K562 (cell line): Measurements from ENCODE around the gene PHLPP2. TPM values are rescaled to one million over a fixed set of nuclear protein-coding genes. Genes with fewer than 3 reads are reported as not detected.

Experiments
- ATAC-seq: fragments of 200-7000 bp; cut with Tn5 transposase; 3 replicates; pipeline ENCODE4 v1.9.1; 2020; ENCODE audit warnings: moderate library complexity
- BruUV-seq: library from RNA; stranded (reverse); fragments of 400-500 nt; replicated peaks from 2 replicates; lab custom pipeline; 2021; lab: Mats Ljungman, UMichigan
- CTCF ChIA-PET: fragments of 300-600 bp; formaldehyde crosslinking; extraction: SDS; loops from one replicate; lab custom pipeline; 2021; ENCODE audit warnings: low intra/inter-chr PET ratio; lab: Yijun Ruan, JAX
- POLR2A ChIA-PET: fragments of 300-600, 350-650 bp; sonication (Branson Sonifier 250); formaldehyde crosslinking; extraction: SDS; loops from one replicate; lab custom pipeline; 2021; ENCODE audit warnings: antibody characterized with exemption, inconsistent platforms; lab: Yijun Ruan, JAX
- DNase-seq, 4 experiments: peaks; one replicate each; pipeline versions ENCODE4 v3.0.0 to v3.0.0-alpha.2; 2011 to 2018; ENCODE audit warnings: low spot score in 3 of 4, mixed read lengths in 3 of 4; ENCODE audit errors: extremely low read depth in 1 of 4
- FAIRE-seq: peaks from 2 replicates; lab custom pipeline; 2011; peaks lifted over from hg19 to GRCh38; lab: Jason Lieb, UNC
- H2AFZ ChIP-seq: 2 replicates; pipeline ENCODE4 v1.6.0; 2011; ENCODE audit warnings: low read depth, low read length, control low read depth, inconsistent platforms
- H3K27ac ChIP-seq: fragments of 200-600 bp; 3 replicates; pipeline ENCODE4 v1.8.0; 2011; ENCODE audit warnings: low read depth, mild to moderate bottlenecking, control low read depth, inconsistent platforms, low read length, moderate library complexity, mixed read lengths; ENCODE audit errors: extremely low read depth
- H3K27me3 ChIP-seq, 2 experiments: fragments of 300-600 bp in 1 of 2; 2 replicates in 1 of 2; 3 replicates in 1 of 2; pipeline versions ENCODE4 v1.6.0 to v1.8.0; 2011; ENCODE audit warnings: inconsistent platforms in 2 of 2, low read length in 2 of 2, mild to moderate bottlenecking in 1 of 2, mixed read lengths in 1 of 2, moderate library complexity in 1 of 2; ENCODE audit not compliant: control insufficient read depth in 2 of 2, insufficient read depth in 2 of 2
- H3K36me3 ChIP-seq: fragments of 300-600 bp; 3 replicates; pipeline ENCODE4 v1.8.0; 2011; ENCODE audit warnings: mild to moderate bottlenecking, low read length, inconsistent platforms; ENCODE audit not compliant: control insufficient read depth, insufficient read depth
- H3K4me1 ChIP-seq, 2 experiments: fragments of 200-600 bp in 1 of 2; replicated peaks in 1 of 2; 2 replicates in 1 of 2; 3 replicates in 1 of 2; pipeline versions ENCODE4 v1.5.1 to v1.8.0; 2011; ENCODE audit warnings: inconsistent platforms in 2 of 2, low read length in 2 of 2, mild to moderate bottlenecking in 1 of 2, mixed read lengths in 1 of 2, moderate library complexity in 1 of 2; ENCODE audit not compliant: control insufficient read depth in 2 of 2, insufficient read depth in 2 of 2
- H3K4me2 ChIP-seq: 2 replicates; pipeline ENCODE4 v1.6.1; 2011; ENCODE audit warnings: low read length, control low read depth, inconsistent platforms, mixed read lengths; ENCODE audit not compliant: insufficient read depth
- H3K4me3 ChIP-seq: fragments of 200-600 bp; sonication (generic), shearing (Covaris generic); 2 replicates; pipeline ENCODE4 v1.5.1; 2016; ENCODE audit warnings: control low read depth, inconsistent platforms
- H3K79me2 ChIP-seq: fragments of 200-600 bp; 3 replicates; pipeline ENCODE4 v1.8.0; 2011; ENCODE audit warnings: low read length, inconsistent platforms; ENCODE audit not compliant: control insufficient read depth, insufficient read depth
- H3K9ac ChIP-seq, 2 experiments: 2 replicates each; pipeline versions ENCODE4 v1.6.0 to v1.6.1; 2011; ENCODE audit warnings: low read depth in 2 of 2, low read length in 2 of 2, control low read depth in 1 of 2, inconsistent platforms in 1 of 2, mild to moderate bottlenecking in 1 of 2, mixed read lengths in 1 of 2; ENCODE audit not compliant: insufficient read depth in 1 of 2
- H3K9me1 ChIP-seq: one replicate; pipeline ENCODE4 v1.6.0; 2011; ENCODE audit warnings: inconsistent platforms, mild to moderate bottlenecking, low read length, moderate library complexity; ENCODE audit not compliant: control insufficient read depth, insufficient read depth
- H3K9me3 ChIP-seq: replicated peaks from 2 replicates; pipeline ENCODE4 v1.5.1; 2011; ENCODE audit warnings: low read depth, low read length, inconsistent platforms; ENCODE audit not compliant: control insufficient read depth, insufficient read depth
- H4K20me1 ChIP-seq: replicated peaks from 2 replicates; pipeline ENCODE4 v1.6.1; 2011; ENCODE audit warnings: low read length, inconsistent platforms, mixed read lengths; ENCODE audit not compliant: control insufficient read depth, insufficient read depth
- ARID1B ChIP-seq: fragments of 450-650 bp; IDR thresholded peaks from 2 replicates; pipeline ENCODE4 v1.6.1; 2016; ENCODE audit warnings: antibody characterized with exemption, mild to moderate bottlenecking, inconsistent platforms
- CBX3 ChIP-seq, 2 experiments: IDR thresholded peaks; 1 replicate in 1 of 2; 2 replicates in 1 of 2; pipeline ENCODE4 v1.6.1; 2012; ENCODE audit warnings: inconsistent platforms in 2 of 2, low read length in 2 of 2, borderline replicate concordance in 1 of 2, control low read depth in 1 of 2
- RBFOX2 ChIP-seq: fragments of 200-400 bp; formaldehyde crosslinking; IDR thresholded peaks from 2 replicates; pipeline ENCODE4 v1.6.1; 2017; ENCODE audit warnings: low read depth, mild to moderate bottlenecking, low read length, moderate library complexity
- SMARCE1 ChIP-seq: fragments of 450-650 bp; IDR thresholded peaks from 2 replicates; pipeline ENCODE4 v1.7.1; 2016; ENCODE audit warnings: mild to moderate bottlenecking
- WGBS: fragments of 100-300 bp; shearing (Covaris generic); methylation state at CpG from one replicate; pipeline ENCODE4 v1.1.6; 2016; ENCODE audit warnings: low coverage, mixed read lengths; ENCODE audit not compliant: insufficient coverage; ENCODE audit errors: missing lambda C conversion rate; 5-methylcytosine and 5-hydroxymethylcytosine counted together
- in situ Hi-C: fragments of 300-500 bp; cut with MboI; formaldehyde crosslinking; loops from 4 replicates; pipeline ENCODE4 v1.15.0; 2018; ENCODE audit warnings: inconsistent platforms, mixed read lengths
- intact Hi-C: fragments of 100-400 bp; cut with micrococcal nuclease; formaldehyde crosslinking; loops from 2 replicates; pipeline ENCODE4 v1.14.2; 2022
- polyA plus RNA-seq, 8 experiments: library from polyadenylated mRNA; depleted of rRNA in 4 of 8; stranded (reverse) in 5 of 8; unstranded in 3 of 8; fragments of >200 nt; fragmentation: Nextera tagmentation in 2 of 8; fragmentation: Illumina TruSeq in 1 of 8; extraction: Ambion mirVana in 2 of 8; extraction: Trizol in 1 of 8; gene quantifications; 2 replicates each; pipeline versions ENCODE4 v1.2.1 to v1.2.3, GENCODE V29; 2011 to 2014; ENCODE audit warnings: inconsistent platforms in 1 of 8, missing spikeins in 1 of 8
- total RNA-seq, 7 experiments: library from RNA; depleted of rRNA in 6 of 7; stranded (reverse); fragments of >200 nt in 6 of 7; fragmentation: Illumina TruSeq in 2 of 7; extraction: Trizol in 2 of 7; gene quantifications; 2 replicates each; pipeline versions ENCODE4 v1.2.1 to v1.2.3, GENCODE V29; 2011 to 2021; ENCODE audit warnings: low replicate concordance in 1 of 7
- TF ChIP-seq, protein P1 (sequence below), 2 experiments: IDR thresholded peaks in 1 of 2; conservative IDR thresholded peaks in 1 of 2; 2 replicates each; pipeline ENCODE4 v1.6.1; 2016; ENCODE audit warnings: low read depth in 2 of 2, mild to moderate bottlenecking in 1 of 2, missing compliant biosample characterization in 1 of 2, missing genetic modification characterization in 1 of 2, moderate library complexity in 1 of 2

PHLPP2 gene
- total and polyA plus RNA-seq, 9 of the 15 experiments (the other 6 are each of a cell fraction or from before 2014, with no cell fraction given): 0.60 to 7.1 (median 2.6) TPM

DNA sequence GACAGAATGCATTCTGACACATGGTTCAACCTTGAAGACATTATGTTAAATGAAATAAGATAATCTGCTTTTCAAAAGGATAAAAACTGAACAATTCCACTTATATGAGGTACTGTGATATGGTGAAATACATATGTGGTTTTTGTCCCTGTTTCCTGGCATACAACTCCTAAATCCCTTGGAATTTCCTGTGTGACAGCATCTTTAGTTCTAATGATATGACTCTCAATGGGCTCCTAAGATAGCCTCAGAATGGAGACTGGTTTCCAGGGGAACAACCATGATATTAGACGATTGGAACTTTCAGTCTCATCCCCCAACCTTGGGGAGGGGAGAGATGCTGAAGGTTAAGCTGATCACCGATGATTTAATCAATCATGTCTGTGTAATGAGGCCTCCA, 37.7 kb upstream of the PHLPP2 start:
- Histone ChIP-seq H3K27ac (no peak overlapping the region), H4K20me1 (no peaks in the 10 kb centered on the region), H3K4me1 (no peaks in the 10 kb centered on the region), H3K79me2 (no peaks in the 10 kb centered on the region), H3K27me3 (no peaks in the 10 kb centered on the region), H3K9ac (no peak overlapping the region), H3K9me3 (no peaks in the 10 kb centered on the region), H2AFZ (no peak overlapping the region), H3K36me3 (peaks cover 68% of the 10 kb centered on the region), H3K9me1 (no peaks in the 10 kb centered on the region), H3K4me3 (no peak overlapping the region), H3K4me2 (no peak overlapping the region)
- DNase-seq (no peak), ATAC-seq (no peak), FAIRE-seq (no peak)
- intact Hi-C loops: no loop called here
- no TSS peak for BruUV-seq
- ChIA-PET POLR2A (interaction anchor here (0.6 kb wide), 2 partner anchors 13 to 943 kb away, joined by 3 read pairs; no protein-coding TSS in a partner anchor), CTCF (no interaction called here)
- 93% methylated on average over 2 of the region's 2 CpGs for WGBS
- in situ Hi-C loops: no loop called here
- TF ChIP-seq, protein P1, sequence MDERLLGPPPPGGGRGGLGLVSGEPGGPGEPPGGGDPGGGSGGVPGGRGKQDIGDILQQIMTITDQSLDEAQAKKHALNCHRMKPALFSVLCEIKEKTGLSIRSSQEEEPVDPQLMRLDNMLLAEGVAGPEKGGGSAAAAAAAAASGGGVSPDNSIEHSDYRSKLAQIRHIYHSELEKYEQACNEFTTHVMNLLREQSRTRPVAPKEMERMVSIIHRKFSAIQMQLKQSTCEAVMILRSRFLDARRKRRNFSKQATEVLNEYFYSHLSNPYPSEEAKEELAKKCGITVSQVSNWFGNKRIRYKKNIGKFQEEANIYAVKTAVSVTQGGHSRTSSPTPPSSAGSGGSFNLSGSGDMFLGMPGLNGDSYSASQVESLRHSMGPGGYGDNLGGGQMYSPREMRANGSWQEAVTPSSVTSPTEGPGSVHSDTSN (CRISPR knock-in tag; IDR thresholded peaks at IDR 0.05; ENCODE audit: low read depth): no peak
- TF ChIP-seq, protein P1 (tag; conservative IDR thresholded peaks at IDR 0.05; ENCODE audit: low read depth): no peak
- TF ChIP-seq ARID1B (no peak), SMARCE1 (no peak), CBX3 (IDR thresholded peaks at IDR 0.05; ENCODE audit: borderline replicate concordance in 1 of 2, low read length in 2 of 2) (no peak), RBFOX2 (no peak)
